ENCODE data around the gene EZR.
"Not testable (repeated sequence)": the region's sequence is repeated elsewhere in the genome, so short reads cannot be mapped to it uniquely, and the experiment has no call there.

Gene EZR

GRCh38 chr6:158843751-158844683 is 24.8 kb upstream of the EZR start:
- no peak for DNase-seq (ENCODE audit: low read depth, low spot score)

- DNase-seq (ENCODE audit: low read depth, low spot score), result no peak
Measured at GRCh38 chr6:158841358-158841757, 22.2 kb upstream of the EZR start.

- DNase-seq (ENCODE audit: low read depth, low spot score), result no peak
Measured at GRCh38 chr6:158840465-158840864, 21.3 kb upstream of the EZR start.

- DNase-seq (ENCODE audit: low read depth, low spot score), result no peak
Measured at GRCh38 chr6:158839796-158840195, 20.6 kb upstream of the EZR start.

- not testable (repeated sequence) for DNase-seq (ENCODE audit: low read depth, low spot score)
Measured at GRCh38 chr6:158838790-158839189, 19.6 kb upstream of the EZR start.

- DNase-seq (ENCODE audit: low read depth, low spot score), result no peak
Measured at GRCh38 chr6:158837684-158838625, 18.8 kb upstream of the EZR start.

GRCh38 chr6:158836625-158837311 is 17.6 kb upstream of the EZR start:
- DNase-seq (ENCODE audit: low read depth, low spot score), result no peak

- DNase-seq (ENCODE audit: low read depth, low spot score), result peak; percentile 70
Measured at GRCh38 chr6:158835616-158836221, 16.6 kb upstream of the EZR start.

- DNase-seq (ENCODE audit: low read depth, low spot score), result no peak
Measured at GRCh38 chr6:158834675-158835385, 15.7 kb upstream of the EZR start.

GRCh38 chr6:158832807-158833206 is 13.6 kb upstream of the EZR start:
- DNase-seq (ENCODE audit: low read depth, low spot score), result not testable (repeated sequence)

GRCh38 chr6:158832026-158832425 is 12.9 kb upstream of the EZR start:
- no peak for DNase-seq (ENCODE audit: low read depth, low spot score)

GRCh38 chr6:158831571-158831970 is 12.4 kb upstream of the EZR start:
- no peak for DNase-seq (ENCODE audit: low read depth, low spot score)

- no peak for DNase-seq (ENCODE audit: low read depth, low spot score)
Measured at GRCh38 chr6:158830736-158831135, 11.6 kb upstream of the EZR start.

- no peak for DNase-seq (ENCODE audit: low read depth, low spot score)
Measured at GRCh38 chr6:158828807-158829206, 9.6 kb upstream of the EZR start.

- DNase-seq (ENCODE audit: low read depth, low spot score), result no peak
Measured at GRCh38 chr6:158826819-158827501, 7.8 kb upstream of the EZR start.

GRCh38 chr6:158825951-158826306 is 6.8 kb upstream of the EZR start:
- DNase-seq (ENCODE audit: low read depth, low spot score), result no peak

- DNase-seq (ENCODE audit: low read depth, low spot score), result no peak
Measured at GRCh38 chr6:158825038-158825950, 6.1 kb upstream of the EZR start.

GRCh38 chr6:158823616-158824015 is 4.4 kb upstream of the EZR start:
- not testable (repeated sequence) for DNase-seq (ENCODE audit: low read depth, low spot score)

GRCh38 chr6:158819977-158820622 is 932 bp upstream of the EZR start:
- no peak for DNase-seq (ENCODE audit: low read depth, low spot score)

Data from astrocyte of the hippocampus (primary cell).